ENCODE results near the gene TSPAN31. TPM values are rescaled to one million over a fixed set of nuclear protein-coding genes. Genes with fewer than 3 reads are reported as not detected.

The TSPAN31 gene
- total and polyA plus RNA-seq, 2 of the 8 experiments (the other 6 are each of a cell fraction or from before 2014, with no cell fraction given): 15.8 to 31.4 TPM

- TF ChIP-seq CTCF (IDR thresholded peaks at IDR 0.05; ENCODE audit: control extremely low read depth in 1 of 3, insufficient read depth in 1 of 3, low read depth in 1 of 3, low read length in 3 of 3) (no peak), CTBP2 (IDR thresholded peaks at IDR 0.05; ENCODE audit: borderline replicate concordance, insufficient read depth, insufficient read length, low read length) (no peak), JUN (IDR thresholded peaks at IDR 0.05; ENCODE audit: low read depth, low read length) (no peak)
Measured at GRCh38 chr12:57769594-57769993, 24.8 kb downstream of the TSPAN31 start (continued).

Data from H1 (cell line).